Neutrophil (primary cell): ENCODE results near the gene LRRFIP2.
A peak's percentile ranks its signal among the peaks of the same experiment; 100 is the strongest.

ENCODE experiments used
- H3K27ac ChIP-seq: fragments of 200-600 bp; sonication (generic); 2 replicates; pipeline ENCODE4 v1.5.1; 2016; ENCODE audit warnings: mild to moderate bottlenecking, moderate library complexity
- H3K27me3 ChIP-seq: fragments of 200-600 bp; sonication (generic); 2 replicates; pipeline ENCODE4 v1.6.0; 2016; ENCODE audit warnings: mild to moderate bottlenecking
- H3K36me3 ChIP-seq: fragments of 200-600 bp; sonication (generic); 2 replicates; pipeline ENCODE4 v1.5.1; 2017
- H3K4me1 ChIP-seq, 2 experiments: fragments of 200-600 bp in 1 of 2; sonication (generic) in 1 of 2; 1 replicate in 1 of 2; 2 replicates in 1 of 2; pipeline versions ENCODE4 v1.5.1 to v1.6.1; 2013 to 2016; ENCODE audit warnings: low read depth in 1 of 2, low read length in 1 of 2, mild to moderate bottlenecking in 1 of 2, moderate library complexity in 1 of 2; ENCODE audit not compliant: control insufficient read depth in 1 of 2, insufficient read depth in 1 of 2
- H3K4me3 ChIP-seq, 2 experiments: fragments of 200-600 bp in 1 of 2; sonication (generic) in 1 of 2; 1 replicate in 1 of 2; 2 replicates in 1 of 2; pipeline ENCODE4 v1.5.1; 2013 to 2016; ENCODE audit warnings: low read depth in 1 of 2, low read length in 1 of 2, mild to moderate bottlenecking in 1 of 2, moderate library complexity in 1 of 2
- H3K9me3 ChIP-seq: fragments of 200-600 bp; sonication (generic); 2 replicates; pipeline ENCODE4 v1.5.1; 2016
- TF ChIP-seq, protein P1 (sequence below): fragments of 200-600 bp; sonication (generic); IDR thresholded peaks from 2 replicates; pipeline ENCODE4 v1.5.1; 2016; ENCODE audit warnings: antibody characterized with exemption

LRRFIP2 gene

DNA sequence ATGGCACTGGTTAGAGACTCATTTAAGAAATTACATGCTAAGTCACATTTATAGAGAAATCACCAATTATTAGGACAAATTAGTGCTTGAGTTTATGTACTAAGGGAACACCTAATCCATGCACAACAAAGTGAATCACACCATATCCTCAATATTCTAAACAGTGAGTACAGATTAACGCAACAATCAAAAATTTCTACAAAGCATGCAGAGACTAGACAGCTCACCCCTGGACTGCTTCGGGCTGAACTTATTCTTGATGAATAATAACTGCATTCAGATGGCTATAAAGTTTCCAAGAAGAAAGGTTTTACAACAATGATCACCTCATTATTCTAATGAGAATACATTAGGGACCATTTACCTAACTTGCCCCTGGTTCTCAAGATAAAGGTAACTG, 66.5 kb downstream of the LRRFIP2 start:
- peaks cover 2% of the 10 kb centered on the region for H3K36me3 ChIP-seq
- H3K27me3 ChIP-seq: no peaks in the 10 kb centered on the region
- H3K27ac ChIP-seq: peak overlapping the region; percentile 26
- TF ChIP-seq, protein P1, sequence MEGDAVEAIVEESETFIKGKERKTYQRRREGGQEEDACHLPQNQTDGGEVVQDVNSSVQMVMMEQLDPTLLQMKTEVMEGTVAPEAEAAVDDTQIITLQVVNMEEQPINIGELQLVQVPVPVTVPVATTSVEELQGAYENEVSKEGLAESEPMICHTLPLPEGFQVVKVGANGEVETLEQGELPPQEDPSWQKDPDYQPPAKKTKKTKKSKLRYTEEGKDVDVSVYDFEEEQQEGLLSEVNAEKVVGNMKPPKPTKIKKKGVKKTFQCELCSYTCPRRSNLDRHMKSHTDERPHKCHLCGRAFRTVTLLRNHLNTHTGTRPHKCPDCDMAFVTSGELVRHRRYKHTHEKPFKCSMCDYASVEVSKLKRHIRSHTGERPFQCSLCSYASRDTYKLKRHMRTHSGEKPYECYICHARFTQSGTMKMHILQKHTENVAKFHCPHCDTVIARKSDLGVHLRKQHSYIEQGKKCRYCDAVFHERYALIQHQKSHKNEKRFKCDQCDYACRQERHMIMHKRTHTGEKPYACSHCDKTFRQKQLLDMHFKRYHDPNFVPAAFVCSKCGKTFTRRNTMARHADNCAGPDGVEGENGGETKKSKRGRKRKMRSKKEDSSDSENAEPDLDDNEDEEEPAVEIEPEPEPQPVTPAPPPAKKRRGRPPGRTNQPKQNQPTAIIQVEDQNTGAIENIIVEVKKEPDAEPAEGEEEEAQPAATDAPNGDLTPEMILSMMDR: no peak
- peaks cover 15 to 22% of the 10 kb centered on the region in 2 experiments for H3K4me1 ChIP-seq
- H3K4me3 ChIP-seq: no peak overlapping the region
- no peaks in the 10 kb centered on the region for H3K9me3 ChIP-seq

DNA sequence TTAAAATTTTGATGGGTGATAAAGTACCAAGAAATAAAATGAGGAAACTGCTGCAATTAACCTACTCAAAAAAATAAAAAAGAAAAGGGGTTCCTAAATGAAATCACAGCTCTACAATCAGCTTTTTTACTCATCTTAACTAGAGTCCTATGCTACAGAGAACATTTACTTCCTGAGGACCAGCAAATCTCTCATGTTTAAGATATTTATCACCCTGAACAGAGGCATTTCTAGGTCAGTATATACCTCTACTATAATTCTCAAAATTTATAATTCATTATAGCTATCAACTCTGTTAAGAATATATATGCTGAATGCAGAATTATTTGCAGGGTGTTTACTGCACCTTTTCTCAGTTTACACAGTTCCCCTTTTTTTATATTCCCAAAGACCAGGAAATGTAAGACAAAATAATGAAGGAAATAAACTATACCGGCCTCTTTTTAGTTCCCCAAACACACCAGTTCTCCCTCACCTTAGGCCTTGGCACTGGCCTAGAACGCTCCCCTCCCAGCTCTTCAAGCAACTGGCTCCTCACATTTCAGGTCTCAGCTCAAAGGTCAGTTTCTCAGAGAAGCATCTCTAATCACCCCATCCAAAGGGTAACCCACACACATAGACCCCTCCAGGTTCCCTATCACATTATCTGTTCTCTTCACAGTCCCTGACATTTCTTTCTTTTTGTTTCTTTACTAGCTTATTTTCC, 71.1 kb downstream of the LRRFIP2 start:
- Histone ChIP-seq H3K27me3 (no peaks in the 10 kb centered on the region), H3K27ac (peak overlapping the region; percentile 58), H3K9me3 (no peaks in the 10 kb centered on the region), H3K4me3 (no peak overlapping the region), H3K36me3 (peaks cover 4% of the 10 kb centered on the region), H3K4me1 (peaks cover 7 to 10% of the 10 kb centered on the region in 2 experiments)
- TF ChIP-seq, protein P1: no peak

DNA sequence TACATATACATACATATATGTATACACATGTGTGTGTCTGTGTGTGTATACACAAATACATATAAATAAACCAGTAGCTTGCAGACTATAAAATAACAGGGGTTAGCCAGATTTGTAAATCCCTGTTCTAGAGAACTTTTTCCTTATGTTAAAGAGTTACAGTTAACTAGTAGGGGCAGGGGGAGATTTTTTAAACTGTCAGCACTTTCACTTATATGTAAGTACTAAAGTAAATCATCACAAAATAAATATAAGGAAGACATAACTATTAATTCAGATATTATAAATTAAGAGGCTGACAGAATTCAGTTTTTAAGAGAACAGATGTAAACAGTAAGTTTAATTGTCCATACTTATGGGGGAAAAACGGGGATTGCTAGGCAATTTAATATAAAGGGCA, 74.0 kb downstream of the LRRFIP2 start:
- no peaks in the 10 kb centered on the region for H3K27me3 ChIP-seq
- H3K4me1 ChIP-seq: peaks cover 6 to 7% of the 10 kb centered on the region in 2 experiments
- no peak overlapping the region for H3K4me3 ChIP-seq
- H3K9me3 ChIP-seq: no peaks in the 10 kb centered on the region
- no peak overlapping the region for H3K27ac ChIP-seq
- TF ChIP-seq, protein P1: no peak
- H3K36me3 ChIP-seq: peaks cover 12% of the 10 kb centered on the region

DNA sequence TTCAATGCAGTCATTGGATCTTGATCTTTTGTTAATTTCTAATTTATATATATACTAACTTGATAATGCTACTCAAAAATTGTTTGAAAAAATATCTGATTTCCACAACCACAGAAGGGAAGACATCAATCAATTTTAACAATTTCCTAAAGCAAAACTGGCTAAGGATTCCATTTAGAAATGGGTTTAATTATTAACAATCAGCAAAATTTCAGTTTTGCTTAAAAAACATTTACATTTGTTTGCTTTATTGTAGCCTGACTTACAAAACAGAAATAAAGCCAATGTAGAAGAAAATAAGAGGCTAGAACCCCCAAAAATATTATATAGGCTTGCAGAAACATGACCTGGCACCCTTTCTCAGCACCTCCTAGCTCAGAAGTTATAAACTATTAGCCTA, 74.9 kb downstream of the LRRFIP2 start:
- Histone ChIP-seq H3K36me3 (peaks cover 12% of the 10 kb centered on the region), H3K4me3 (no peak overlapping the region), H3K9me3 (no peaks in the 10 kb centered on the region), H3K4me1 (peaks cover 6 to 7% of the 10 kb centered on the region in 2 experiments), H3K27ac (no peak overlapping the region), H3K27me3 (no peaks in the 10 kb centered on the region)
- TF ChIP-seq, protein P1: no peak

DNA sequence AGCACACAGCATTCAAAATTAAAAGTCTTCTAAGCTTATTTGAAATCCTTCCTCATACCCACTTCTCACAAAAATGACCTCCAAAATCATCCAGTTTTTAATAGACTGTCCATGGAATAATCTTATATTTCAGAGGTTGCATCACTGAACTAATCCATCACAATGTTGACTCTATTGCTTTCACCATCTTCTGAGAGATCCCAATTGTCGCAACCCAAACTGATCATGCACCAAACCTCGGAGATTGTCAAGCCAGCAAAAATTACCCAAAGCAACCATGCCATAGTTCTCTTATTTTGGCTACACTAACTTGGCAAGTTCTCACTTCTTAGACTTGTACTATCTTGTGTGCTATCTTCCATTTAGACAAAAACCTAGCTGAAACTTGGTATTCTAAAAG, 75.5 kb downstream of the LRRFIP2 start:
- H3K27ac ChIP-seq: no peak overlapping the region
- no peaks in the 10 kb centered on the region for H3K27me3 ChIP-seq
- peaks cover 12% of the 10 kb centered on the region for H3K36me3 ChIP-seq
- H3K4me3 ChIP-seq: no peak overlapping the region
- H3K4me1 ChIP-seq: peaks cover 6 to 7% of the 10 kb centered on the region in 2 experiments
- no peaks in the 10 kb centered on the region for H3K9me3 ChIP-seq
- TF ChIP-seq, protein P1: no peak
